ENCODE data around the gene NTNG1.

GRCh38 chr1:107524301-107524700, 383.5 kb downstream of the NTNG1 start:
- TF ChIP-seq POLR2AphosphoS5 (IDR thresholded peaks at IDR 0.05) (no peak), CTCF (IDR thresholded peaks at IDR 0.05) (no peak), POLR2A (IDR thresholded peaks at IDR 0.05) (no peak)

Data from suprapubic skin (tissue), 4 donors.